ENCODE measurements around the gene LRRC25.

LRRC25 gene

DNA sequence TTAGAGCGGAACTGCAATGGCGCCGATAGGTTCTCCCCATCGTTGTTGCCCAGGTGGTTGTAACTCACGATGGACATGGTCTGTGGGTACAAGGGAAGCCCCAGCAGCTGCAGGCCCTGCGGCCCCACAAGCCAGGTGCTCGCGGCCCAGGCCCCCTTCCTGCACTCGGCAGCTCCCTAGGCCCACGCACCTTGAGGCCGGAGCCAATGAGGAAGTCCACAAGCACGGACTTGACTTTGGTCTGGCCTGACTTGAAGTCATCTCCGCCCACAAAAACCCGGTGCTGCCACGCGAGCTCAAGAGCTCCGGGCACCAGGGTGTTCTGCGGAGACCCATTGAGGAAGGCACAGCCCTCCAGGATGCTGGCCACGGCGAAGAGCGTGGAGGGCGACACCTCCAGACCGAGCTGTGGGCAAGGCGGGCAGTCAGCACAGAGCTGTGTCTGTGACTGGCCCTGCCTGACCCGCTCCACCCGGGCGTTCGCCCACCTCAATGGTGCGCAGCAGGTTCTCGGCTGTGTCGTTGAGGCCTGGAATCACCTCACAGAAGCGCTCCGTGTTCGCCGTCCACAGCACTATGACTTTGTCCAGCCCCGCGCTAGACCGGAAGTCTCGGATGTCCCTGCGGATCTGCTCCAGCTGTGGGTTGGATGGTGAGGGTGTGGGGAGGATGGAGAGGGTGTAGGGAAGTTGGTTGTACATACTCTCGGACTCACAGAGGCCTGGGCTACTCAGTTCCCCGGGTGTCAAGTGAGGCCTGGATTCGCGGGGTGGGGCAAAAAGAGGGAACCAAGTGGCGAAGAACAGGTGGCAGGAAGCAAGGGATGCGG lies 38.6 kb upstream of the LRRC25 start:
- DNase-seq (ENCODE audit: low read depth in 2 of 2), result no peak

DNA sequence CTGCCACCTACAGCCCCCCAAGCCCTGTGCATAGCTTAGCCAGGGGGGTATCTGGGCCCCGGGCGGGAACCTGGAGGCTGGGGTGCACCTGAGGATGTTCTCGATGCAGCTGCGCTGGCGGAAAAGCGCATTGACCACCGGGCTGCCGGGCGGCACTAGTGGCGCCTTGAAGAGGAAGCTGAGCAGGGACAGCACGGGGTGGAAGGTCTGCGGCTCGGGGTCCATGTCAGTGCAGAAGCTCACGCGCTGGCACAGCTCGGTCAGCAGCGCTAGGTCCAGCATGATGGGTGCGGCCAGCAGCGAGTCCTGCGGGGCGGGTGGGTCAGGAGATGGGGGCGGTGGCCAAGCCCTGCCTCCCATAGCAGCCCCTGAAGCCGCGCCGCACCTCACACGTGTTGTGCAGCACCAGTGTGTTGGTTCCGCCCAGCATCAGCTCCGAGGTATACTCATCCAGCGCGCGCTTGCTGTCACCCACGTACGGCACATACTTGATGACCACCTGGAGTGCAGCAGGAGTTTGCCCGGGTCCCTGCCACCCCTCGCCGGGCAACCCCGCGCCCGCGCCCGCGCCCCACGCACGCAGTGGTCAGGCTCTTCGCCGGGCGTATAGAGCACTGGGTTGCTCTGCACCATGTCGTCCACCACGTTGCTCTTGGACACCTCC lies 37.9 kb upstream of the LRRC25 start:
- DNase-seq (ENCODE audit: low read depth in 2 of 2), result no peak

DNA sequence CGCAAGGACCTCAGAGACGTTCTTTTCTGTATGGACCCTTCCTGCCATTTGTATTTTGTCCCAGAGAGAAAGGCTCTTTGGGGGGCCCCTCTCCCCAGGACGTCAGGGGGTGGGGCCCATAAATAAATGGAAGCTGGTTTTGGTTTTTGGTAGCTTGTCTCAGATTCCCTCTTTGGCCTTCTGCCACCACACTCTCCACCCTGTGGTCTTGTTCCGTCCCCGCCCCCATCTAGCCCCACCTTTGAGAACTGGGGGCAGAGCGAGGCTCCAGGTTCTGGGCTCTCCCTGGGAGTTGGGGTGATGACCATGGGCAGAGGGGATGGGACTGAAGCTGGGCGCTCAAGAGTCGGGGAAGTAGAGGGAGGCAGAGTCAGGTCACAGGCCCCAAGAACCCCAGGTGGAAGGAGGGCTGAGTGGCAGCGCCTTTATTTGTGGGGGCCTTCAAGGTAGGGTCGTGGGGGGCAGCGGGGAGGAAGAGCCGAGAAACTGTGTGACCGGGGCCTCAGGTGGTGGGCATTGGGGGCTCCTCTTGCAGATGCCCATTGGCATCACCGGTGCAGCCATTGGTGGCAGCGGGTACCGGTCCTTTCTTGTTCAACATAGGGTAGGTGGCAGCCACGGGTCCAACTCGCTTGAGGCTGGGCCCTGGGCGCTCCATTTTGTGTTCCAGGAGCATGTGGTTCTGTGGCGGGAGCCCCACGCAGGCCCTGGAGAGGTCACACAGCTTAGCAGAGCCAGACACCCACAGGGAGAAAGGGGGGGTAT lies 37.2 kb upstream of the LRRC25 start:
- DNase-seq (ENCODE audit: low read depth in 2 of 2), result no peak

- no peak for DNase-seq (ENCODE audit: low read depth in 2 of 2)
Observed at GRCh38 chr19:18433735-18434398, 36.4 kb upstream of the LRRC25 start.

- DNase-seq (ENCODE audit: low read depth in 2 of 2), result no peak
Observed at GRCh38 chr19:18433015-18433691, 35.7 kb upstream of the LRRC25 start.

- no peak for DNase-seq (ENCODE audit: low read depth in 2 of 2)
Observed at GRCh38 chr19:18432275-18433014, 35.0 kb upstream of the LRRC25 start.

DNA sequence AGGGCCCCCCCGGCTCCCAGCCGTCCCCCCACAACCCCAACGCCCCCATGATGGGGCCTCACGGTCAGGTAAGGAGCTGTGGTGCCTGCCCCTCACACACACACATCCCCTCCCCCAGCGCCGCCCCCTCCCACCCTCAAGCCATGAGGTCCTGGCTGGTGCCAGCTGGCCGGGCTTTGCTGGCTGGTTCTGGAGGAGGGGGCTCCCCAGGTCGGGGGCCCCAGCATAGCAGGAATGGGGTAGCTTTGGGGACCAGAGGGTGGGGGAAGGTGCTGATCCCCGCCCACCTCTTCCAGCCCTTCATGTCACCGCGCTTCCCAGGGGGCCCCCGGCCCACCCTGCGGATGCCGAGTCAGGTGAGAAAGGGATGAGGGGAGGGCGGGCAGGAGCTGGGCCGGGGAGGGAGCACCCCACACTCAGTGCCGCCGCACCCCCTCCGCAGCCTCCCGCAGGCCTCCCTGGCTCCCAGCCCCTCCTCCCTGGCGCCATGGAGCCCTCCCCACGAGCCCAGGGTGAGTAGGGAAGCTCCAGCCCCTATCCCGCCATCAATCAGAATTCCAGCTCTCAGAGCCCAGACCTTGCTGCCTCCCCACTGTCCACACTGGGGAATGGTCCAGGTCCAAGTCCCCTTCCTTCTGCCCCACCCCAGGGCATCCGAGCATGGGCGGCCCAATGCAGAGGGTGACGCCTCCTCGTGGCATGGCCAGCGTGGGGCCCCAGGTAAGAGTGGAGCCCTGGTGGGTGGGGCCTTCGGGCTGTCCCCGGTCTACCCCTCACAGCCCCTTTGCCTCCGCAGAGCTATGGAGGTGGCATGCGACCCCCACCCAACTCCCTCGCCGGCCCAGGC lies 34.2 kb upstream of the LRRC25 start:
- no peak for DNase-seq (ENCODE audit: low read depth in 2 of 2)

DNA sequence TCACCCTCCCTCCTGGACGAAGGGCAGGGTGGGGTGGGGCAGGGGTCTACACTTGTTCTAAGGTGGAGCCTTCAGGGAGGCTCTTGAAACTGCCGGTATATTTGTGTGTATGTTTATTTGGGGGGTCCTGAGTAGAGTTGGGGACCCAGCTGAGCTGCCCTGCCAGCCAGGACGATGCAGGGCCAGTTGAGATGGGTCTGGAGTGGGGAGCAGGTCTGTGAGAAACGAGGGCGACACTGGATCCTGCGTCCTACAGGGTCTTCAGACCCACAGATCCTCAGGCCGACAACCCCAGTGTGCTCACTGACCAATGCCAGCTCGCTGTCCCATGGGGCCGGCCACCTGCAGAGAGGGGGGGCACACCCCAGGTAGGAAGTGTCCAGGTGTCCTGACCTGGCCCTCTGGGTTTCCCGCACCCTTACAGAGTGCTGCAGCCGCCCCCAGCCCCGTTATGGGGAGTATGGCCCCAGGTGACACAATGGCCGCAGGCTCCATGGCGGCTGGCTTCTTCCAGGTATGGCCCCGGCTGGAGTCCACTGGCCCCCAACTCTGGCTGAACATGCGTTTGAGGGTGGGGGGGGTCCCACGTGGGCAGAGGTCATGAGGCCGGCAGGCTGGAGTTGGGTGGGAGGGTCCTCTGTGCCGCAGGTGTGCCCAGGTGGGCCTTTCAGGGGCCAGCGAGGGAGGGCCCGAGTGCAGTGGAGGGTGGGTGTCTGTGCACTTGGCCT lies 33.2 kb upstream of the LRRC25 start:
- DNase-seq (ENCODE audit: low read depth in 2 of 2), result no peak

DNA sequence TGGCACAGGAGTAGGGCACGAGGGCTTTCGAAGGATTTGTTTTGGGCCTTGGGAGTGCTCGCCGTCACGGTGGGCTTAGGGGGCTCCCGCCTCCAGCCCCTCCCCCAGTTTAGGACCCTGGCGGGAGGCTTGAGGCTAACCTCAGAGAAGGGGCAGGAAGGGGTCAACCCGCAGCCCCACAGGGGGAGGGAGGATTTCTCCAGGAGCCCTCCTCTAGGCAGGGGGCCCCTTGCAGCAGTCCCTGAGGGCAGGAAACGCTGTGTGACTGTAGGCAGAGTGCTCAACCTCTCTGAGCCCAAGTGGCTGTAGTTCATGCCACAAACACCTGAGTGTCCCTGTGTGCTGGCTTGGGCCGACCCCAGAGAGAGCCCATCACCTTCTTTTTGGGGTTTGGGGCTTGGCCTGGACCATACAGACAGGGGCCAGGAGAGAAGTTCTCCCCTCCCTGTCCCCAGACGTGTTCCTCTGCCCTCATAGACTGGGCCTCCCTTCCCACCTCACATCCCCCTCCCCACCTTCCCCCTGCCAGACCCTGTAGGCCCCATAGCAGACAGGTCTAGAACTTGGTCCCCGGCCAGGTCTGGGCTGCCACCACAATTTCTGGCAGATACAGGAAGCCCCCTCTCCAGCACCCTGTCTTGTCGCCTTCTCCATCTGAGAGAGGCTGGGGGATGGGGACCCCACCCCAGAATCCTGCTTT lies 32.4 kb upstream of the LRRC25 start:
- DNase-seq (ENCODE audit: low read depth in 2 of 2), result no peak

DNA sequence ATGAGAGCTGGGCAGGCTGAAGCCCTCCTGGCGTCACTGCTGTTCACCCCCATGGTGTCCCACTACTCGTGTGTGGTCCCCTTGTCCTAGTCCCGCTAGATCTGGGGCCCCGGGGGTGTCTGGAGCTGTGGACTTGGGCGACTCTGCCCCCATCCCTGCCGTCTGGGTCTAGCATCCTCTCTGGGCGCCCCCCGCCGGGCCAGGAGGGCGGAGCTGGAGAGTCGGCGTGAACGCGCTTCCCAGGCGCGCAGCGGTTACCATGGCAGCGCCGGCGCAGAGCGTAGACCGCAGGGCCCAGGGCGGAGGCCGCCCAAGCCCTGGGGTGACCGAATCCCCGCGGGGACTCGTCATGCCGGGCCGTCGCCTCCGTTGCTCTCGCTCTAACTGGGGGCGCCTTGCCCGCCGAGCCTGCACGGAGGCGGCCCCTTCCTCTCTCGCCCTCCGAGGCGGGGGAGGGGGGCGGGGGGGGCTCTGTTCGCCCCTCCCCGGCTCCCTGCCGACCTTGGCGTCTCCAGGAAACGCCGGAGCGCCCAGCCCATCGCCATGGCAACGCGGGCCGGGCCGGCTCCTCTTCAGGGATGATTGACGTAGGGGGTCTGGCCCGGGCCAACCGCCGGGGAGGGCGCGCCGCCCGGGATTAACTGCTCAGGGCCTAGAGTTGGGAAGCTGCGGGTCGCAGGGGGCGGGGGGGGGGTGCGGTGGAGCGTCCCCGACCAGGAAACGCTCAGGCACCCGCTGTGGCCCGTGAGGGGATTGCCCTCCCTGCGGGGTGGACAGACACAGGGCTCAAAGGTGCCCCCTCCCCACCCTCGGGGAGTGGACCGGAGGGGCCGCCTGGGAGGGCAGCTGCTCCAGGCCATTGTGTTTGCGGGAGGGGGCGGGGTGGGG lies 31.6 kb upstream of the LRRC25 start:
- DNase-seq (ENCODE audit: low read depth in 2 of 2), result peak; percentile 67 to 74

GRCh38 chr19:18428173-18428786 lies 30.9 kb upstream of the LRRC25 start:
- no peak for DNase-seq (ENCODE audit: low read depth in 2 of 2)

DNA sequence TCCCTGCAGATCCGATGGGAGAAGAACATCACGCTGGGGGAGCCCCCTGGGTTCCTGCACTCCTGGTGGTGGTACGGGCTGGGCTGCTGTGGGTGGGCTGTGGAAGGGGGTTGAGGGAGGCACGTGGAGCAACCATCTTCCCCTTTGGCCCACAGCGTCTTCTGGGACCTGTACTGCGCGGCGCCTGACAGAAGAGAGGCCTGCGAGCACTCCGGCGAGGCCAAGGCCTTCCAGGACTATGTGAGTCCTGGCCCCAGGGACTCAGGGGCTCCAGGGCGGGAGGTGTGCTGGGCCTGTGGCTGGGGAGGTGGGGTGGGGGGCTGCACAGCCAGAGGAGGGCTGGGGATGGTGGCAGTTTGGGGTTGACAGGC lies 30.3 kb upstream of the LRRC25 start:
- no peak for DNase-seq (ENCODE audit: low read depth in 2 of 2)

DNA sequence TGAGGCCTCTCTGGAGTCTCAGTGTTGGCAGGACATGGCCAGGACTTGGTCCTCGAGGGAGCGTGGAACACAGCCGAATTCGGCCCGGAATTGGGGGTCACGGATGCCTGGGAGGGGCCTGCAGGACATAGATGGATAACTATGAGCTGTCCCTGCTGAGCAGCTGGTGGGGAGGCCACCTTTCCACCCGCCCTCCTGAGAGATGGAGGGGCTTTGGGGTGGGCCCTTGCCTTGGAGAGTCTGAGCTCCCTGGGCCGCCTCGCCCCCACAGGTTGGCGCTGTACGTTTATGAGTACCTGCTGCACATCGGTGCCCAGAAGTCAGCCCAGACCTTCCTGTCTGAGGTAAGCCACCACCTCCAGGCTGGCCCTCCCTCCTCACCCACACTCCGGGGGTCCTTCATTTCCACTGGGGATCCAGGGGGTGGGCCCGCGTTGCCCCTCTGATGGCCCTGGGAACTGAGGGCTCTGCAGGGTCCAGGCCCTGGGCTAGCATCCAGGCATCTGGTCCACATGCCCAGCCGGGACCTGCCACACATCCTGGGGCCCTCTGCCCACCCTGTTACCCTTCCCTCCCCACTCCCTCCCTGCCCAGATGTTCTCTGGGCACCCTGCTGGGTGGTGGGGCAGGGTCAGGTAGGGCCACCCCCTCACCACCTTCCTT lies 29.8 kb upstream of the LRRC25 start:
- DNase-seq (ENCODE audit: low read depth in 2 of 2), result no peak

GRCh38 chr19:18426416-18426767 lies 29.0 kb upstream of the LRRC25 start:
- DNase-seq (ENCODE audit: low read depth in 2 of 2), result no peak

DNA sequence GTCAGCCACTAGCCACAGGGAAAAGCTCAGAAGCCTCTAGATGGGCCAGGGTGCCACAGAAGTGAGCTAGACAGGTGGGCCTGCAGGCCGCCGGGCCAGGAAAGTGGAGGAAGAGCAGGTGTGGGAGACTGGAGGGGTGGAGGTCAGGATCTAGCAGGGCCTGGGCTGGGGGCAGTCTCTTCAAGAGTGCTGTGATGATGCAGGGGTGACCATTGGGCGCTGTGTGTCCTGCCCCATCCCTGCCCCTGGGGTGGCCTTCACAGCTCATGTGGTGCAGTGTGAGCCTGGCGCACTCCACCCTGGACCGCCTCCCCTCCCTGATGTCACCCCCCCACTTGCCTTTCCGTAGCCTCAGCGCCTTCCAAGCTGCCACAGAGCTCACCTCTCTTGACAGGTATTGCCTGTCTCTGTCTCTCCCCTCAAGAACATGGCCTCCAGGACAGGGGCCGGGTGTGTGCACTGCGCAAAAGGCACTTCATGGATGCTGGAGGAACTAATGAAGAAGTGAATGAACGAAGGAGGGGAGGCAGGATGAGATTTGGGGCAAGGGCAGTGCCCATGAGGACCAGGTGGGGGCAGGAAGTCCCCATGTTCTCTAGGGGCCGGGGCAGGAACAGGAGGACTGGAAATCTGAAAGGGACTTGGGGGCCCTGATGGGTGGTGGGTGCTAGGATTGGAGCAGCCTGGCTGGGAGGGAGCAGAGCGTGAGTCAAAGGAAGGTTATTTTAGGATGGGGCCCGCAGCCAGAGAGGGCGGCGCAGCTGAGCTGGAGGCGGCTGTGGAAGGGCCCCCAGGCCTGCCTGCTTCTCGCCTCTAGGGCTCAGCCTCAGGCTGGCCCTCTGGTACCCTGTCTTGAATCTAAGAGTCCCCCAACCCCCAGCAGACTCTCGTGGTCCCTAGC lies 28.3 kb upstream of the LRRC25 start:
- DNase-seq (ENCODE audit: low read depth in 2 of 2), result no peak

All from stimulated activated CD8-positive, alpha-beta memory T cell treated with anti-CD3 and anti-CD28 coated beads, Interleukin-2, amount 100 ng/mL, for 1 hour (primary cell).